GM12874 (cell line): Measurements from ENCODE around the gene MOAP1.

Source experiments
- TF ChIP-seq, protein P1 (sequence below): IDR thresholded peaks from 2 replicates; pipeline ENCODE4 v1.5.1; 2011; ENCODE audit warnings: low read depth, mild to moderate bottlenecking, control low read depth, low read length, moderate library complexity; ENCODE audit not compliant: insufficient read depth

Gene MOAP1

DNA sequence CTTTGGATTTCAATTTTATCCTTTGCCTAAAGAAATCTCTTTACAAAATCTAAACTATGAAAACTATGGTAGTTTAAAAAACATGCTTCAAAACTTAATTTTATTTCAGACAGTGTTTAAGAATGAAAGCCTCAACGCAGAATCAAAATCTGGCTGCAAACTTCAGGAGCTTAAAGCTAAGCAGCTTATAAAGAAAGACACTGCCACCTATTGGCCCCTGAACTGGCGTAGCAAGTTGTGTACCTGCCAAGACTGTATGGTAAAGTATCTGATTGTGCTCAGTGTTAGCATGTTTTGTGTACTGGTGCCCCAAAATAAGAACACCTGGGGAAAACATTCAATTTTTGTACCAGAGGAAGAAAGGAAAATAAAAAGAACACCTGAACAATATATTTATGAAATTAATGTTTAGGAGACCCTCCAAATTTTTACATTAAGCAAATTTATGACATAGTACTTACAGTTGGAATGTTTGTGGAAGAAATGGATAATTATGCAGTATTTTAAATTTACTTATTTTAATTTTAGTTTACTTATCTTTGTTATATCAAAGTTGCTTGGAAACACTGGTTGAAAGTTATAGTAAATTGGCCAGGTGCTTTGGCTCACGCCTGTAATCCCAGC lies 34.5 kb upstream of the MOAP1 start:
- TF ChIP-seq, protein P1, sequence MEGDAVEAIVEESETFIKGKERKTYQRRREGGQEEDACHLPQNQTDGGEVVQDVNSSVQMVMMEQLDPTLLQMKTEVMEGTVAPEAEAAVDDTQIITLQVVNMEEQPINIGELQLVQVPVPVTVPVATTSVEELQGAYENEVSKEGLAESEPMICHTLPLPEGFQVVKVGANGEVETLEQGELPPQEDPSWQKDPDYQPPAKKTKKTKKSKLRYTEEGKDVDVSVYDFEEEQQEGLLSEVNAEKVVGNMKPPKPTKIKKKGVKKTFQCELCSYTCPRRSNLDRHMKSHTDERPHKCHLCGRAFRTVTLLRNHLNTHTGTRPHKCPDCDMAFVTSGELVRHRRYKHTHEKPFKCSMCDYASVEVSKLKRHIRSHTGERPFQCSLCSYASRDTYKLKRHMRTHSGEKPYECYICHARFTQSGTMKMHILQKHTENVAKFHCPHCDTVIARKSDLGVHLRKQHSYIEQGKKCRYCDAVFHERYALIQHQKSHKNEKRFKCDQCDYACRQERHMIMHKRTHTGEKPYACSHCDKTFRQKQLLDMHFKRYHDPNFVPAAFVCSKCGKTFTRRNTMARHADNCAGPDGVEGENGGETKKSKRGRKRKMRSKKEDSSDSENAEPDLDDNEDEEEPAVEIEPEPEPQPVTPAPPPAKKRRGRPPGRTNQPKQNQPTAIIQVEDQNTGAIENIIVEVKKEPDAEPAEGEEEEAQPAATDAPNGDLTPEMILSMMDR, result peak; percentile 70

DNA sequence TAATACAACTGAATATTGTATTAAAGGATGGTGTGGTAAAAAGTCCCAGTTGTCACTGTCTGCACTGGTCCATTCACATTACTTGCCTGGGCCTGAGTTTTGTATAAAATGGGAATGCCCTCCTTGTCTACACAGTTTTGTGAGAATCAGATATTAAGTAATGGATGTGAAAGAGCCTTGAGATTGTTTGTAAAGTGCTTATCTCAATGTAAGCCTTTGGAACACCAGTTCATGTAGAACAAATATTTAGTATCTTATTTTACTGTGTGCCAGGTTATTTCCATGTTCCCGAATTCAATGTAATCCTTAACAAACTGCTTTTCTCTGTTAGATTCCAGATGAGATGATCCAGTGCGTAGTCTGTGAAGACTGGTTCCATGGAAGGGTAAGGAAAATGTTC lies 29.9 kb upstream of the MOAP1 start:
- TF ChIP-seq, protein P1, result no peak

DNA sequence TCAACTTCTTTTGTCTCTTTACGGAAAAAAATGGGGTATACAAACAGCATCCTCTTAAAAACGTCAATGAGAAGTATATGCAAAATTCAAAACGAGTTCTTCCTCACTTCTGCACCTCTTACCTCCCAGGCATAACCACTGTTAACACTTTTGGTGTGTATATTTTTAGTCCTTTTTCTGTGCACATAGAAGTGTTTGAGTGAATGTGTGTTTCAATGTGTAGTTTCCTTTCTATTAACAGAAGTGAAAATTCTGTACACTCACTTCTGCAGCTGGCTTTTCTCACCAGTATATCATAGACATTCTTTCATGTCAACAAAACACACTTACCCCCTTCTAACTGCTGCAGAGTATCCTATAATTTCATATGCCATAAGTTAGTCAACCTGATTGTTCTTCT lies 27.7 kb upstream of the MOAP1 start:
- TF ChIP-seq, protein P1, result no peak

DNA sequence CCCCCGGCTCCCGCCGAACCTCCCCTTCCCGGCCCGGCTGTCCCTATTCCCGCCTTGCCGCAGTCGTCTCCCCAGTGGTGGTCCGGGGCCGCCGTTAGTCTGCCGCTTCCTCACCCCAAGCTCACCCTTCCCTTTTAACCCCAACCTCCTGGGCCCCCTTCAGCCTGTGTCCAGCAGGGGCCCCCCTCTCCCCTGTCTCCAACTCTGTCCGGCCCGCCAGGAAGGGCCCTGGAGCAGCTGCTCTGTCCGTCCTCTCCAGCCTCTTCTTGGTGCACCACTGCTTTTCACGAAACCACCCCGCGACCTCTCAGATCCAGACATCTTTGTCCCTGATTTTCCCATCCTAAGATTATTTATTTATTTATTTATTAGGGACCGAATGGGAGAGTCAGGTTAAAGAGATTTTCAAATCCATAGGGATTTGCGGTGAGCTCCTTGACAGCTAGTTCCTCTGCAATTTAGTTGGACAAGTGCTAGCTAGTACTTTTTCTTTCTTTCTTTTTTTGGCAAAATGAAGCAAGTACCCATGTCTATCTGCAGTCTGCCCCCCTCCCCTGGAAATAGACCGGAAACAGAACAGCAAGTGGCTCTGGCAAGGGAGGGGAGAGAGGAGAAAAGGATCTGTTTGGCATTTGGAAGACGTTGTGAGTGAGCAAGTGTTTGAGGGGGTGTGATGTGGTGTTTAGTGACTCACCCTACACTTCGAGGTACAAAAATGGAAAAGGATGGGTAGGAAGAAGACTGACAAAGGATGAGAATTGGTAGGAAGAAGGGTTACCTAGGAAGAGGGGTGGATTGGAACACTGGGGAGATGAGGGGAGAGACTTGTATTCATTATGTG lies 23.0 kb upstream of the MOAP1 start:
- TF ChIP-seq, protein P1, result peak; percentile 50; the same call in 1 of the 2 replicates

DNA sequence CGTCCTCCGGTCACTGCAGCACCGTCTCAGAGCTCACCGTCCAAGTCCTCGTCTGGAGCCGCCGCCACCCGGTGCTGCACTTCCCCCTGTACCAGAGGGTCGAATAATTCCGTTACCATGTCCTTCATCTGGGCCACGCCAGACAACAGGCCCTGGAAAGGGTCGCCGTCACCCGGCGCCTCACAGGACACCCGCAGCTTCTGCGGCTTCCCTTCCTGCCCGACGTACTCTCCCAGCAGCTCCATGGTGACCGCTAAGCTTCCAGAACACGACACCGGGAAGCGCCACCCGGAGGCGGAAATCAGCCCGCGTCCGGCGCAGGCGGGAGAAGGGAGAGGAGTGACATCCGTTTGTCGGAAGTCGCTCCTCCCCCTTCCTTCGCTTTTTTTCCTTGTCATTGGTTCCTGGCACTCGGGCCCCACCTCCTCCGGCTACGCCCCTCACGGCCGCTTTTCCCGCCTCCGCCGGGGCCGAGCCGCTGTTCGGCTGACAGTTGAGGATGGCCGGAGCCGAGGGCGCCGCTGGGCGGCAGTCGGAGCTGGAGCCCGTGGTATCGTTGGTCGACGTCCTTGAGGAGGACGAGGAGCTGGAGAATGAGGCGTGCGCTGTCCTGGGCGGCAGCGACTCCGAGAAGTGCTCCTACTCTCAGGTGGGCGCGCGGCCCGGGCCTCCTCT lies 22.2 kb upstream of the MOAP1 start, which contains the start of the genes GON7 and UBR7:
TSS of gene GON7 (minus strand) at position 273 of the 675 bp plus-strand sequence. CDS start at position 245, 28 bp downstream.
TSS of gene UBR7 (plus strand) at position 464 of the 675 bp plus-strand sequence. CDS start at position 500, 36 bp downstream.
- TF ChIP-seq, protein P1, result peak; percentile 18; the same call in 1 of the 2 replicates

DNA sequence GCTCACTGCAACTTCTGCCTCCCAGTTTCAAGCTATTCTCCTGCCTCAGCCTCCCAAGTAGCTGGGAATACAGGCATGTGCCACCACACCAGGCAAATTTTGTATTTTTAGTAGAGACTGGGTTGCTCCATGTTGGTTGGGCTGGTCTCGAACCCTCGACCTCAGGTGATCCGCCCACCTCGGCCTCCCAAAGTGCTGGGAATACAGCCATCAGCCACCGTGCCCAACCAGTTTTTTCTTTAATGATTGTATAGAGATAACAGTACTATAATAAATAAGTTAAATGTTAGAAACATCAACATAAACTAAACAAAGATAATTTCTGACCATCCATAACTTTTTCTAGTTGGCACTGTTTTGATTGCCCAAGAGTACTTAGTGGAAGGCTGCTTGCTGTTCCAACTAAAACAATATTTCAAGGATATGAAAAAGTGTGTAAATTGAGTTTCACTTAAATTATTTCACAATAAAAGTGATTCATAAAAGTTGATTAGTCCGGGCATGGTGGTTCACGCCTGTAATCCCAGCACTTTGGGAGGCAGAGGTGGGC lies 16.5 kb upstream of the MOAP1 start:
- TF ChIP-seq, protein P1, result no peak

DNA sequence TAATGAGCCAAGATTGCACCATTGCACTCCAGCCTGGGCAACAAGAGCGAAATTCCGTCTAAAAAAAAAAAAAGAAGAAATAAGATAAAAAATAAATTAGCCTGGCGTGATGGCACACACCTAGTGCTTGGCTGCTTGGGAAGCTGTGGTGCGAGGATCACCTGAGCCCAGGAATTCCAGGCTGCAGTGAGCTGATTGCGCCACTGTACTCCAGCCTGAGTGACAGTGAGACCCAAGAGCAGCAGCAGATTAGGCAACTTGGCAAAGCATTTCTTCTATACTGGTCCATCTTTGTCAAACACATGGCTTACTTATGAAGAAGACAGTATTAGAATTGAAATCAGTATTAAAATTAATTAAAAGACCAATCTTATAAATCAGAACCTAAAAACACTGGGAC lies 15.9 kb upstream of the MOAP1 start:
- TF ChIP-seq, protein P1, result no peak
